GM21737 (cell line): Measurements from ENCODE around the gene MTFR1L.

ENCODE experiments used
- ATAC-seq: cut with Tn5 transposase; IDR thresholded peaks from one replicate; pipeline ENCODE4 v1.9.1; 2021; ENCODE audit warnings: mild to moderate bottlenecking, moderate library complexity; ENCODE audit not compliant: unreplicated experiment

The MTFR1L gene

DNA sequence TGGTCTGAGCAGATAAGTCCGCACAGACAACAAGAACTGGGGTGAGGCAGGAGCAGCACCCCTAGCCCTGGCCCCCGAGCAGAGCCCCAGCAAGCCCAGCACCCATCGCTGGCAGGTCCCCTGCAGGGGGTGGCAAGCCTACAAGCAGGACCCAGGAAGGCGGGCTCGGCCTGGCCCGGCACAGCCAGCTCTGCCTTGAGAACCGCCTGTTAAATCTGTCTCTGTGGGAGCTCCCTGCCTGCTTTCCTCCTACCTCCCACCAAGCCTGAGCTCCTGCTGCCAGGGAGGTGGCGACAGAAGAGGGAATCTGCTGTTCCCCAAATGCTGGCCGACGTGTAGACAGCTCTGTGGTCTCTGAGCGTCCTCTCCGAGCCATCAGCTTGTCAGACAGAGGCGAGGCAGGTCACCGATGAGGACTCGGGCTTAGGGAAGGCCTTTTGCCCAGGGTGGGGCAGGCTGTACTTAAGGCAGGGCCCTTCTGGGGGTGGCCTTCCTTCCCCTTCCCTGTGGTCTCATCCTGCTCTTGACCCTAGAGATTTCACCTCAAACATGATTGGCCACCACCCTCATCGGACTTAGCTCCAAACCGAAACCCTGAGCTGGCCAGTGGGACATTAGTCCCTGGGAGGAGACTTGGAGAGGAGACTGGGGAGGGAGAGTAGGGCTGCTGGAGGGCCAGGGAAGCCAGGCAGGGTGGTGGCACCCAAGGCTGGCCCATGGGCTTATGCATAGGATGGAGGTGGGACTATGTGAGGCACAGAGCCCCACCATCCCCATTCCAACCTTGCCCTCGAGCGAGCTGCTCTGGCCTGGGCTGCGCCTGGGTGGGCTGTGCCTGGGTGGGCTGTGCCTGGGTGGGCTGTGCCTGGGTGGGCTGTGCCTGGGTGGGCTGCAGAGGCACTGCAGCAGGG lies 12.0 kb upstream of the MTFR1L start:
- no peak for ATAC-seq

GRCh38 chr1:25808481-25809244 lies 11.1 kb upstream of the MTFR1L start:
- no peak for ATAC-seq

DNA sequence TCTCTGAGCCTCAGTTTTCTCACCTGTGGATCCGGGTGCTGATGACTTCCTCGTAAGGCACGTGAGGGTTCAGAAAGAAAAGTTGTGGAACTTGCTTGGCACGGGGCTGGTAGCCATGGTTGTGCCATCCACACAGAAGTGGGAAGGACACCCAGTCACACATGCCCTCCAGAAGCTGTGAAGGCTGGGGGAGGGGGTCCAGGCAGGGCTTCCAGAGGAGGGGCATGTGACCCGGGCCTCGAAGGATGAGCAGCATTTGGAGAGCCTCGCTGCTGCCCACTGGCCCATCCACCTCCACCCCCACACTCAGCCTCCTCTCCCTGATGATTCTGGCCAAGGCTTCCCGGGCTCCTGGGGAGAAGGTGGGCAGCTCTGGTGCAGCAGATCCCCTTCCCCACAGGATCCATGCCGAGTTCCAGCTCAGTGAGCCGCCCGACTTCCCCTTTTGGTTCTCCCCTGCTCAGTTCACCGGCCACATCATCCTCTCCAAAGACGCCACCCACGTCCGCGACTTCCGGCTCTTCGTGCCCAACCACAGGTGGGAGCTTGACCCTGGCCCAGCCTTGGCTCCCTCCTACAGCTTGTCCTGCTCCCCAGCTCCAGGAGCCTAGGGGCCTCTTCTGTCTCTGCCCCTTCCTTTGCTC lies 10.3 kb upstream of the MTFR1L start:
- no peak for ATAC-seq

- ATAC-seq = no peak
Measured at GRCh38 chr1:25809929-25810328, 9.8 kb upstream of the MTFR1L start.

GRCh38 chr1:25810341-25811299 lies 9.1 kb upstream of the MTFR1L start:
- no peak for ATAC-seq

DNA sequence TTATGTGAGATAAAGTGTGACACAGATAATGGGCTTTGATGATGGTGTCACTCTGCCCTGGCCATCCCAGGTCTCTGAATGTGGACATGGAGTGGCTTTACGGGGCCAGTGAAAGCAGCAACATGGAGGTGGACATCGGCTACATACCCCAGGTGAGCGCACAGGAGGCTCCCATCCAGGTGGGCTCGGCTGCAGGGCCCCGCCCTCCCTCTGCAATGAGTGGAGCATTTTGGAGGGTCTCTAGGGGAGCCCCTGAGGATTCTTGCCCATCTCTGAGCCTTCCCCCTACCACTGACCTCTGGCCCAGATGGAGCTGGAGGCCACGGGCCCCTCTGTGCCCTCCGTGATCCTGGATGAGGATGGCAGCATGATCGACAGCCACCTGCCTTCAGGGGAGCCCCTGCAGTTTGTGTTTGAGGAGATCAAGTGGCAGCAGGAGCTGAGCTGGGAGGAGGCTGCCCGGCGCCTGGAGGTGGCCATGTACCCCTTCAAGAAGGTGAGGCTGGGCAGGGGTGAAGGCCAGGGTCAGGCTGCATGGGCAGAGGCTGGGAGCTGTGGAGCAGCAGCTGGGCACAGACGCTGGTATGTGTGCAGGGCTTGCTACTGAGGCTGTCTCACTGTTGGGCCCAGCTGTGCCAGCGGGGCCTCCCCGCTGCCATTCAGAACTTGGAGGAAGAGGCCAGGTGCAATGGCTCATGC lies 8.2 kb upstream of the MTFR1L start:
- no peak for ATAC-seq

- no peak for ATAC-seq
Measured at GRCh38 chr1:25813071-25813733, 6.6 kb upstream of the MTFR1L start.

GRCh38 chr1:25813734-25814471 lies 5.9 kb upstream of the MTFR1L start:
- ATAC-seq = no peak

GRCh38 chr1:25814549-25815087 lies 5.1 kb upstream of the MTFR1L start:
- no peak for ATAC-seq

GRCh38 chr1:25815208-25816111 lies 4.3 kb upstream of the MTFR1L start:
- ATAC-seq = no peak

- no peak for ATAC-seq
Measured at GRCh38 chr1:25816112-25816718, 3.5 kb upstream of the MTFR1L start.

- no peak for ATAC-seq
Measured at GRCh38 chr1:25817840-25818501, 1.8 kb upstream of the MTFR1L start.

- no peak for ATAC-seq
Measured at GRCh38 chr1:25818569-25818968, 1.2 kb upstream of the MTFR1L start.

GRCh38 chr1:25820247-25821111 lies 725 bp downstream of the MTFR1L start:
- ATAC-seq = peak; percentile 41

DNA sequence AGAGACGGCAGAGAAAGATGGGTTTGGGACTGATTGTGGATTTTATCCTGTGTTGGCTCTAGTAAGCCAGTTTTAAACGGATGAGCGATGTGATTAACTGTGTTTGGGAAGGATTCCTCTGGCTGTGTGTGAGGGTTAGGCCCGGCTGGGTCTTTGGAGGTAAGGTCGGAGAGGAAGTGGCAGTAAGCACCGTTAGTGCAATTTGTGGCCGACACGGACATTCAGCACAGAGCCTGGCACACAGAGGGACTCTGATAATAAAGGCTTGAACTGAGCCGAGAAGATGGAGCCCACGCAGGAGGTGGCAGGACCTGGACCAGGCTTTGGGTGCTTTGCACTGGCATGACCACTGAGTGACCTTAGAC lies 1.3 kb downstream of the MTFR1L start:
- no peak for ATAC-seq
